Osteoblast (primary cell): ENCODE results near the gene LETM1. TPM values are rescaled to one million over a fixed set of nuclear protein-coding genes. Genes with fewer than 3 reads are reported as not detected.
"Not testable (repeated sequence)": the region's sequence is repeated elsewhere in the genome, so short reads cannot be mapped to it uniquely, and the experiment has no call there.

Source experiments
- DNase-seq: peaks from one replicate; pipeline ENCODE4 v3.0.0; 2011; ENCODE audit warnings: low spot score, mixed read lengths; ENCODE audit not compliant: insufficient read length; ENCODE audit errors: missing footprints
- H2AFZ ChIP-seq: 2 replicates; pipeline ENCODE4 v1.6.0; 2011; ENCODE audit warnings: mild to moderate bottlenecking, low read length
- H3K27ac ChIP-seq: 2 replicates; pipeline ENCODE4 v1.5.1; 2011; ENCODE audit warnings: mild to moderate bottlenecking, low read depth, low read length, moderate library complexity
- H3K27me3 ChIP-seq: 2 replicates; pipeline ENCODE4 v1.6.0; 2012; ENCODE audit warnings: mild to moderate bottlenecking, control low read depth, inconsistent platforms, low read length, moderate library complexity; ENCODE audit not compliant: insufficient read depth
- H3K36me3 ChIP-seq: 2 replicates; pipeline ENCODE4 v1.5.1; 2011; ENCODE audit warnings: mild to moderate bottlenecking, low read length, control low read depth, moderate library complexity; ENCODE audit not compliant: insufficient read depth
- H3K4me1 ChIP-seq: 2 replicates; pipeline ENCODE4 v1.5.1; 2011; ENCODE audit warnings: mild to moderate bottlenecking, low read length, control low read depth, moderate library complexity; ENCODE audit not compliant: insufficient read depth
- H3K4me2 ChIP-seq: 2 replicates; pipeline ENCODE4 v1.6.0; 2011; ENCODE audit warnings: mild to moderate bottlenecking, low read length; ENCODE audit not compliant: insufficient read depth
- H3K4me3 ChIP-seq: fragments of 200-600 bp; sonication (generic); 3 replicates; pipeline ENCODE4 v1.5.1; 2012; ENCODE audit warnings: mild to moderate bottlenecking, low read length, inconsistent platforms; ENCODE audit not compliant: insufficient read depth
- H3K79me2 ChIP-seq: 2 replicates; pipeline ENCODE4 v1.6.0; 2012; ENCODE audit warnings: mild to moderate bottlenecking, low read length, control low read depth, inconsistent platforms; ENCODE audit not compliant: insufficient read depth
- H3K9me3 ChIP-seq: 2 replicates; pipeline ENCODE4 v1.5.1; 2011; ENCODE audit warnings: low read depth, low read length, control low read depth
- H4K20me1 ChIP-seq: 2 replicates; pipeline ENCODE4 v1.6.0; 2012; ENCODE audit warnings: mild to moderate bottlenecking, low read length, control low read depth; ENCODE audit not compliant: insufficient read depth
- total RNA-seq: library from RNA; depleted of rRNA; stranded (reverse); fragments of >200 nt; gene quantifications from 2 replicates; pipeline ENCODE4 v1.2.3, GENCODE V29; 2012
- TF ChIP-seq, protein P1 (sequence below): IDR thresholded peaks from 2 replicates; pipeline ENCODE4 v1.5.1; 2011; ENCODE audit warnings: mild to moderate bottlenecking, low read depth, low read length, moderate library complexity; ENCODE audit errors: extremely low read depth

LETM1 gene
- total RNA-seq, 1 donor = 75.3 TPM

DNA sequence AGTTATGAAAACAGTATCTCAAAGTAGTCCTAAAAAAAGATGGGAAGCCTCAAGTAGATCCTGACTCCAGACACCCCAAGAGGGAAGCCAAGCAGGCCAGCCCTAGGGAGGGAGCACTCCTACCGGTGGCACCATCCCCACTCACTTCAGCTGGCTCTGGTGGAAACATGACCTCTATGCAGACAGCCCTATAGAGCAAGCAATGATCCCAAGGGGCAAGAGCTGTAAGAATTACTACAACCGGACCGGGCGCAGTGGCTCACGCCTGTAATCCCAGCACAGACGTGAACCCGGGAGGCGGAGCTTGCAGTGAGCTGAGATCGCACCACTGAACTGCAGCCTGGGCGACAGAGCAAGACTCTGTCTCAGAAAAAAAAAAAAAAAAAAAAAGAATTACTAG, 5.7 kb downstream of the LETM1 start:
- no peak overlapping the region for H2AFZ ChIP-seq
- H3K4me3 ChIP-seq = no peak overlapping the region
- no peaks in the 10 kb centered on the region for H3K27me3 ChIP-seq
- peak; percentile 73 for DNase-seq
- peaks cover 11% of the 10 kb centered on the region for H3K4me1 ChIP-seq
- H3K36me3 ChIP-seq = peaks cover 17% of the 10 kb centered on the region
- H3K4me2 ChIP-seq = no peak overlapping the region
- H4K20me1 ChIP-seq = peaks cover 29% of the 10 kb centered on the region
- no peak overlapping the region for H3K27ac ChIP-seq
- H3K9me3 ChIP-seq = no peaks in the 10 kb centered on the region
- TF ChIP-seq, protein P1, sequence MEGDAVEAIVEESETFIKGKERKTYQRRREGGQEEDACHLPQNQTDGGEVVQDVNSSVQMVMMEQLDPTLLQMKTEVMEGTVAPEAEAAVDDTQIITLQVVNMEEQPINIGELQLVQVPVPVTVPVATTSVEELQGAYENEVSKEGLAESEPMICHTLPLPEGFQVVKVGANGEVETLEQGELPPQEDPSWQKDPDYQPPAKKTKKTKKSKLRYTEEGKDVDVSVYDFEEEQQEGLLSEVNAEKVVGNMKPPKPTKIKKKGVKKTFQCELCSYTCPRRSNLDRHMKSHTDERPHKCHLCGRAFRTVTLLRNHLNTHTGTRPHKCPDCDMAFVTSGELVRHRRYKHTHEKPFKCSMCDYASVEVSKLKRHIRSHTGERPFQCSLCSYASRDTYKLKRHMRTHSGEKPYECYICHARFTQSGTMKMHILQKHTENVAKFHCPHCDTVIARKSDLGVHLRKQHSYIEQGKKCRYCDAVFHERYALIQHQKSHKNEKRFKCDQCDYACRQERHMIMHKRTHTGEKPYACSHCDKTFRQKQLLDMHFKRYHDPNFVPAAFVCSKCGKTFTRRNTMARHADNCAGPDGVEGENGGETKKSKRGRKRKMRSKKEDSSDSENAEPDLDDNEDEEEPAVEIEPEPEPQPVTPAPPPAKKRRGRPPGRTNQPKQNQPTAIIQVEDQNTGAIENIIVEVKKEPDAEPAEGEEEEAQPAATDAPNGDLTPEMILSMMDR = no peak
- peaks cover 74% of the 10 kb centered on the region for H3K79me2 ChIP-seq

DNA sequence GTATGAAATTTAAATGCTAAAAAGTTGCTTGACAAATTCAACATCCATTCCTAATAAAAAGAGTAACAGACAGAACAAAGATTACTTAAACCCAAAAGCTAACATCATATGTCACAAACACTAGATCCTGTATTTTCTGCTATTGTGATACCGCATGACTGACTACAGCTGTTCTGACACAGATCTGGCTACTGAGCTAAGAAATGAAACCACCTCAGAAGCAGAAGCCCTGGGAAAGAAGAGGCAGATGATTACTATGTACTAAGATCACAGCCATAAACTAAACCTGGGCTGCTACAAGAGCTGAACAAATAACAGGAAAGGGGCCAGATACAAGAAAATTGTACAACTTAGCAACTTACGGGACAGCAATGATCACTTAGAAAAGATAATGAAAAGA, 9.4 kb downstream of the LETM1 start:
- Histone ChIP-seq H3K4me2 (no peak overlapping the region), H3K4me1 (peaks cover 20% of the 10 kb centered on the region), H3K9me3 (no peaks in the 10 kb centered on the region), H3K36me3 (peaks cover 32% of the 10 kb centered on the region), H4K20me1 (peaks cover 38% of the 10 kb centered on the region), H3K27ac (no peak overlapping the region), H3K4me3 (no peak overlapping the region), H3K79me2 (peaks cover 62% of the 10 kb centered on the region), H2AFZ (no peak overlapping the region), H3K27me3 (no peaks in the 10 kb centered on the region)
- TF ChIP-seq, protein P1 = no peak
- no peak for DNase-seq

DNA sequence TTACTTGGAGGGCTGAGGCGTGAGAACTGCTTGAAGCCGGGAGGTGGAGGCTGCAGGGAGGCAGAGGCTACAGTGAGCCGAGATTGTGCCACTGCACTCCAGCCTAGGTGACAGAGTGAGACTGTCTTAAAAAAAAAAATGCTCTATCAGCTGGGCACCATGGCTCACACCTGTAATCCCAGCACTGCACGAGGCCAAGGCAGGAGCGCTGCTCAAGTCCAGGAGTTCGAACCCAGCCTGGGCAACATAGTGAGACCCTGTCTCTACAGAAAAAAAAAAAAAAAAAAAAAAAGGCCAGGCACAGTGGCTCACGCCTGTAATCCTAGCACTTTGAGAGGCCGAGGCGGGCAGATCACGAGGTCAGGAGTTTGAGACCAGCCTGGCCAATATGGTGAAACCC, 11.3 kb downstream of the LETM1 start:
- H3K9me3 ChIP-seq, H3K4me2 ChIP-seq, H2AFZ ChIP-seq, DNase-seq, H3K27me3 ChIP-seq, H3K4me3 ChIP-seq: not testable (repeated sequence)
- Histone ChIP-seq H3K79me2 (peaks cover 57% of the 10 kb centered on the region), H3K4me1 (peaks cover 20% of the 10 kb centered on the region), H4K20me1 (peaks cover 33% of the 10 kb centered on the region), H3K36me3 (peaks cover 44% of the 10 kb centered on the region), H3K27ac (peak overlapping the region; percentile 62)

DNA sequence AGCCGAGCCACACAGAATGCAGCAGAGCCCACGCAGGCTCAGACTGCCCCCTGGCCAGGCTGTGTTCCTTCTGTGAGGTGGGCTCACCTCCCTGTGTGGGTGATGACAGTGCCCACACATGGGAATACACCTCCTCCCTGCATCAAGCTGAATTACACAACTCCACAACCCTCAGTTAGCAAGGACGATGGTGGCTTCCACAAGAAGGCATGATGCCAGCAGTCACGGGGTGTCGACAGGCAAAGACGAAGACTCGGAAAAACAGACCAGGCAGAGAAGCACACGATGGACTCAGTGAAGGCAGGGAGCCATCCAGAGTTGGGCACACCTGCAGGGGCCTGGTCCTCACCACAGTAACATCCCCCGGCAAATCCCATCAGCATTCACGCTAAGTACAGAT, 12.1 kb downstream of the LETM1 start:
- DNase-seq = peak; percentile 35
- Histone ChIP-seq H3K27me3 (no peaks in the 10 kb centered on the region), H3K4me1 (peaks cover 20% of the 10 kb centered on the region), H3K79me2 (peaks cover 56% of the 10 kb centered on the region), H3K36me3 (peaks cover 52% of the 10 kb centered on the region), H2AFZ (no peak overlapping the region), H3K4me2 (no peak overlapping the region), H3K9me3 (no peaks in the 10 kb centered on the region), H3K4me3 (no peak overlapping the region), H4K20me1 (peaks cover 36% of the 10 kb centered on the region), H3K27ac (peak overlapping the region; percentile 62)
- TF ChIP-seq, protein P1 = no peak
